Endodermal cell (in vitro differentiated cells): ENCODE measurements around the gene CDH13. TPM values are rescaled to one million over a fixed set of nuclear protein-coding genes. Genes with fewer than 3 reads are reported as not detected.

Experiments
- DNase-seq: peaks from one replicate; pipeline ENCODE4 v3.0.0-alpha.2; 2017
- H3K27ac ChIP-seq: 2 replicates; pipeline ENCODE4 v1.5.1; 2013; ENCODE audit warnings: mild to moderate bottlenecking, low read depth, low read length, moderate library complexity
- H3K27me3 ChIP-seq: 2 replicates; pipeline ENCODE4 v1.6.1; 2013; ENCODE audit warnings: mild to moderate bottlenecking, low read length, moderate library complexity; ENCODE audit not compliant: insufficient read depth, control insufficient read depth, poor library complexity, severe bottlenecking
- H3K36me3 ChIP-seq: 2 replicates; pipeline ENCODE4 v1.7.0; 2013; ENCODE audit warnings: mild to moderate bottlenecking, low read length, moderate library complexity; ENCODE audit not compliant: control insufficient read depth, insufficient read depth
- H3K4me1 ChIP-seq: one replicate; pipeline ENCODE4 v1.7.0; 2013; ENCODE audit warnings: low read length; ENCODE audit not compliant: control insufficient read depth, insufficient read depth
- H3K4me3 ChIP-seq: 2 replicates; pipeline ENCODE4 v1.5.1; 2013; ENCODE audit warnings: mild to moderate bottlenecking, low read length, moderate library complexity
- H3K9ac ChIP-seq: 2 replicates; pipeline ENCODE4 v1.6.1; 2013; ENCODE audit warnings: mild to moderate bottlenecking, low read length, moderate library complexity; ENCODE audit not compliant: poor library complexity, severe bottlenecking; ENCODE audit errors: extremely low read depth
- H3K9me3 ChIP-seq: 2 replicates; pipeline ENCODE4 v1.6.1; 2013; ENCODE audit warnings: mild to moderate bottlenecking, low read length, moderate library complexity; ENCODE audit not compliant: control insufficient read depth
- H3K27ac Mint-ChIP-seq: 2 replicates; pipeline ENCODE4 v1.8.0; 2020; ENCODE audit warnings: mixed read lengths
- H3K27me3 Mint-ChIP-seq: 2 replicates; pipeline ENCODE4 v1.8.0; 2021; ENCODE audit warnings: mild to moderate bottlenecking, mixed read lengths; ENCODE audit not compliant: insufficient read depth
- H3K36me3 Mint-ChIP-seq: 2 replicates; pipeline ENCODE4 v1.8.0; 2020; ENCODE audit warnings: low read depth, mixed read lengths
- H3K4me1 Mint-ChIP-seq: 2 replicates; pipeline ENCODE4 v1.8.0; 2020; ENCODE audit warnings: mixed read lengths
- H3K4me3 Mint-ChIP-seq: 2 replicates; pipeline ENCODE4 v1.8.0; 2020; ENCODE audit warnings: mild to moderate bottlenecking, moderate library complexity, mixed read lengths
- H3K9me3 Mint-ChIP-seq: 2 replicates; pipeline ENCODE4 v1.8.0; 2020; ENCODE audit warnings: mild to moderate bottlenecking, mixed read lengths
- CTCF ChIP-seq: fragments of 200-600 bp; sonication (generic); conservative IDR thresholded peaks from 2 replicates; pipeline ENCODE4 v1.5.0; 2021; ENCODE audit warnings: antibody characterized with exemption, mild to moderate bottlenecking
- WGBS, 2 experiments: methylation state at CpG; one replicate each; pipeline versions ENCODE4 v1.1.5 to v1.1.7; 2013; ENCODE audit warnings: missing lambda C conversion rate in 2 of 2, mixed read lengths in 1 of 2; ENCODE audit not compliant: insufficient coverage in 1 of 2, insufficient read length in 1 of 2; 5-methylcytosine and 5-hydroxymethylcytosine counted together
- total RNA-seq, 2 donors: library from RNA; stranded (reverse); fragmentation: NEBNext Ultra II Directional in 1 of 2; extraction: Animal tissue kit (Norgen Biotek cat#: 25700) in 1 of 2; gene quantifications; 2 replicates in 1 of 2; 3 replicates in 1 of 2; pipeline ENCODE4 v1.2.1, GENCODE V29; 2021

The CDH13 gene
- total RNA-seq, 2 donors from 2014 or later = 0.86 to 1.8 TPM

GRCh38 chr16:82660075-82660645 is 33.4 kb downstream of the CDH13 start:
- no peak for DNase-seq
- H3K9me3 Mint-ChIP-seq = no peaks in the 10 kb centered on the region
- no peaks in the 10 kb centered on the region for H3K36me3 Mint-ChIP-seq
- peaks cover 34% of the 10 kb centered on the region for H3K4me1 Mint-ChIP-seq
- Histone ChIP-seq H3K9me3 (no peaks in the 10 kb centered on the region), H3K9ac (no peak overlapping the region), H3K27me3 (no peaks in the 10 kb centered on the region), H3K27ac (no peak overlapping the region), H3K4me1 (peaks cover 21% of the 10 kb centered on the region), H3K4me3 (no peak overlapping the region), H3K36me3 (no peaks in the 10 kb centered on the region)
- WGBS, 2 experiments = 90 to 100% methylated on average over 1 to 8 of the region's 8 CpGs
- no peaks in the 10 kb centered on the region for H3K27me3 Mint-ChIP-seq
- no peak overlapping the region for H3K4me3 Mint-ChIP-seq
- no peak for TF ChIP-seq CTCF
- no peak overlapping the region for H3K27ac Mint-ChIP-seq

GRCh38 chr16:82660966-82661365 is 34.2 kb downstream of the CDH13 start:
- DNase-seq = no peak
- peaks cover 29% of the 10 kb centered on the region for H3K4me1 Mint-ChIP-seq
- no peaks in the 10 kb centered on the region for H3K27me3 Mint-ChIP-seq

GRCh38 chr16:82664181-82664580 is 37.4 kb downstream of the CDH13 start:
- no peak overlapping the region for H3K27ac Mint-ChIP-seq
- 84 to 88% methylated on average over 1 to 2 of the region's 2 CpGs for WGBS, 2 experiments
- H3K4me1 Mint-ChIP-seq = peaks cover 25% of the 10 kb centered on the region
- Histone ChIP-seq H3K27me3 (no peaks in the 10 kb centered on the region), H3K36me3 (no peaks in the 10 kb centered on the region), H3K9ac (no peak overlapping the region), H3K4me3 (no peak overlapping the region), H3K9me3 (no peaks in the 10 kb centered on the region), H3K27ac (no peak overlapping the region), H3K4me1 (peaks cover 19% of the 10 kb centered on the region)
- H3K9me3 Mint-ChIP-seq = no peaks in the 10 kb centered on the region
- DNase-seq = no peak
- TF ChIP-seq CTCF = no peak
- no peak overlapping the region for H3K4me3 Mint-ChIP-seq
- no peaks in the 10 kb centered on the region for H3K36me3 Mint-ChIP-seq
- peaks cover 3% of the 10 kb centered on the region for H3K27me3 Mint-ChIP-seq

More at GRCh38 chr16:82660966-82661365, 34.2 kb downstream of the CDH13 start:
- 90 to 97% methylated on average over 6 to 7 of the region's 7 CpGs for WGBS, 2 experiments
- Histone ChIP-seq H3K9me3 (no peaks in the 10 kb centered on the region), H3K4me1 (peaks cover 17% of the 10 kb centered on the region), H3K27ac (no peak overlapping the region), H3K9ac (no peak overlapping the region), H3K27me3 (no peaks in the 10 kb centered on the region), H3K4me3 (no peak overlapping the region), H3K36me3 (no peaks in the 10 kb centered on the region)
- no peaks in the 10 kb centered on the region for H3K36me3 Mint-ChIP-seq
- no peaks in the 10 kb centered on the region for H3K9me3 Mint-ChIP-seq
- H3K4me3 Mint-ChIP-seq = no peak overlapping the region
- no peak overlapping the region for H3K27ac Mint-ChIP-seq
- TF ChIP-seq CTCF = no peak
